GM19455 (cell line): ENCODE results near the gene RABGAP1L.
"Not testable (repeated sequence)": the region's sequence is repeated elsewhere in the genome, so short reads cannot be mapped to it uniquely, and the experiment has no call there.

Experiments used
- ATAC-seq: cut with Tn5 transposase; IDR thresholded peaks from one replicate; pipeline ENCODE4 v1.9.1; 2021; ENCODE audit not compliant: unreplicated experiment

The RABGAP1L gene

DNA sequence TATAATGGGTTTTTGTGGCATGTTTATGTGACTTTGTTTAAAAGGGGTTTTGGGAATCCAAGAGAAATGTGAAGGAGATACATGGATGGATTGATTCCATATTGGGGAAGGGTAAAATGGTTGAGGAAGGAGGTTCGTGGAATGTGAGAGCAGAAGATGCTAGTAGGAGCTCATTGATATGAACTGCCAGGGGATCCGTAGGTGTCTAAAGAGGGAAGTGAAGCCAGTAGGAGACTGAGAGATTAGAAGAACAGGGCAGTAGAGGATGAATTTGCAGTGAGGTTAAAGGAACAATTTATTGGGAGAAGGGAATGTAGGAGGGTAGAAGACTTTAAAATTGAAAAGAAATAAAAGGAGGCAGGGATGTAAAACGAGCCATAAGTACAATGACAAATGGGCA, 541.0 kb downstream of the RABGAP1L start:
- ATAC-seq = no peak

- ATAC-seq = no peak
These were observed 541.5 kb downstream of the RABGAP1L start for GRCh38 chr1:174700775-174701174.

- ATAC-seq = no peak
These were observed 542.2 kb downstream of the RABGAP1L start for GRCh38 chr1:174701565-174701964.

DNA sequence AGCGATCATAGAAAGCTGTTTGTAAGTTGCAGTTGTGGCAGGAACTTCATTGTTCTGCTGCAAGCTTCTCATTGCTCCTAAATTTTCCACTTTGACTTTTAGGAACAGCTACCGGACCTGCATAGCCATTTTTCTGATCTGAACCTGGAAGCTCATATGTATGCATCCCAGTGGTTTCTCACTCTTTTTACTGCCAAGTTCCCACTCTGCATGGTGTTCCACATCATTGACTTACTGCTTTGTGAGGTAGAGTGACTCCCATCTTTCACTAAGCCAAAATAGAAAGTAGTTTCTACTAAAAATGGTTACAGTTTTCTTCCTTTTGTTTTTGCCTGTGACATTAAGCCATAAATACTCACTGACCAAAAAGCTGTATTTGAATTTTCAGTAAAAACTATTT, 542.7 kb downstream of the RABGAP1L start:
- ATAC-seq = no peak

DNA sequence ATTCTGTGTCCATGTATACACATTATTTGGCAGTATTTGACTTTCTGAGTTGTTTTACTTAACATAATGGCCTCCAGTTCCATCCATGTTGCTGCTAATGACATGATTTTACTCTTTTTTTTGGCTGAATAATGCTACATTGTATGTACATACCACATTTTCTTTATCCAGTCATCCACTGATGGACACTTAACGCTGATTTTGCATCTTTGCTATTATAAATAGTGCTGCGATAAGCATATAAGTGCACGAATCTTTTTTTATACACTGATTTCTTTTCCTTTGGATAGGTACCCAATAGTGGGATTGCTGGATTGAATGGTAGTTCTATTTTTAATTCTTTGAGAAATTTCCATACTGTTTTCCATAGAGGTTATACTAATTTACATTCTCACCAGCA, 544.0 kb downstream of the RABGAP1L start:
- no peak for ATAC-seq

GRCh38 chr1:174704300-174704699, 545.0 kb downstream of the RABGAP1L start:
- ATAC-seq = no peak

- ATAC-seq = no peak
These were observed 551.8 kb downstream of the RABGAP1L start for GRCh38 chr1:174710868-174711845.

DNA sequence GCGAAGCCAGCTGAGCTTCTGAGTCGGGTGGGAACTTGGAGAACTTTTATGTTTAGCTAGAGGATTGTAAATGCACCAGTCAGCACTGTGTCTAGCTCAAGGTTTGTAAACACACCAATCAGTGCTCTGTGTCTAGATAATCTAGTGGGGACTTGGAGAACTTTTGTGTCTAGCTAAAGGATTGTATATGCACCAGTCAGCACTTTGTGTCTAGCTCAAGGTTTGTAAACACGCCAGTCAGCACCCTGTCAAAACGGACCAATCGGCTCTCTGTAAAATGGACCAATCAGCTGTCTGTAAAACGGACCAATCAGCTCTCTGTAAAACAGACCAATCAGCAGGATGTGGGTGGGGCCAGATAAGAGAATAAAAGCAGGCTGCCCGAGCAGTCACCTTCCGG, 552.5 kb downstream of the RABGAP1L start:
- not testable (repeated sequence) for ATAC-seq

- ATAC-seq = no peak
These were observed 553.2 kb downstream of the RABGAP1L start for GRCh38 chr1:174712541-174712940.

DNA sequence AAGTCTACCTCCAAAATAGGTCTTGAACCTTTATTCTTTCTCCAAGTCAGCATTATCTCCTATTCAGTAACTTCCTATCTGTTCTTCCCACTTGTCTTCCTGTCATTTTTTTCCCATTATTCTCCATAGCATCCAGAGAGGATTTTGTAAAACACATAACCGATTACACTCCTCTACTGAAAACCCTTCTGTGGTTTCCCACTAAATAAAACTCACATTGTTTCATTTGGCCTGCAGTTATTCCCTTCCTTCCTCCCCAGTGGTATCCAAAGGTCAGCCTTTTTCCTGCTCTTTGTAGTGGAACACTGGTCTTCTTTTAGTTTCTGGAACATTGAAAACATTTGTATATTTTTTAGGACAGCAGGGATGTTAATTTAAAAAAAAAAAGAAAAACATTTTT, 554.5 kb downstream of the RABGAP1L start:
- no peak for ATAC-seq

DNA sequence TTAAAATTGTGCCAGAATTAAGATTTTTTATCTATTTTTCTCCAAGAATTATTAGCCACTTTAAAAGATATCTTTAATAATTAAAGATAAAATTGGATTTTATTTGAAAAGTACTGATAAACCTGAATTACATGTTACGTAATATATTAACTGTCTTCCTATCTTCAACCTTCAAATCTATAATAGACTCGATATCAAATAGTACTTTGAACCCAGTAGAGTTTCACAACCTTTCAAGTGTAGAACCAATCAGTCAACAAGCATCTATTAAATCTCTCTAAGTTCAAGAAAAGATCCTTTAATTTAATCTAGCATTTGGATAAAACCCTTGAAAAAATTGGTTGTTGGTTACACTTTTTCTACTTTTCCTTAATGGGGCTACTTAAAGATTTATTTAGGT, 559.9 kb downstream of the RABGAP1L start:
- no peak for ATAC-seq

DNA sequence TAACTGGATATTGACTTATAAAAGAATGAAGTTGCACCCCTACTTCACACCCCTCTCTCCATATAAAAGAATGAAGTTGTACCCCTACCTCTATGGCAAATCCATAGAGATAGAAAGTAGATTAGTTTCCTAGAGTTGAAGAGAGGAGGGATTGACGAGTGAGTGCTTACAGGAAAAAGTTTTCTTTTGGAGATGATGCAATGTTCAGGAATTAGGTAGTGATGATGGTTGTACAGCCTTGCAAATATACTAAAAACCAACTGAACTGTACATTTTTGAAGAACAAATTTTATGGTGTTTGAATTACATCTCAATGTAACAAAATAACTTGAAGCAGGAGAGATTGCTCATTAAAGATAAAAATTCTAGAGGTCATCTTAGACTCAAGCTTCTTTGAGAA, 561.3 kb downstream of the RABGAP1L start:
- ATAC-seq = no peak

- ATAC-seq = no peak
These were observed 561.9 kb downstream of the RABGAP1L start for GRCh38 chr1:174721246-174721645.

DNA sequence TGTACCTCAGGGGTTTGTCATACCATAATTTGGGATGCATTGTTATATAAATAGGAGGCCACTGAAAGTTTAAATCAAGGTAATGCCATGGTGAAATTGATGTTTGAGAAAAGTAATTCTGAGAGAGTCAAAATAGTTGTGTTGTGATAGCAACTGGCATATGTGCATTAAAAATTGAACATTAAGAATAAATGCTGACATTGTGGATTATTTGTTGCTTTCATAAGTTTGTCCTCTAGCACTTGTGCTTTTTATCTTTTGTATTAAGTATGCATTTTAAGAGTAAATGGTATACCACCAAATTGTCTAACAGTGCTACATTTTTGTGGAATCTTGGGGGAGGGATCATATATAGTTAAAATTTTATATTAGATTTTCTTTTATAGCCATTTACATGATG, 564.5 kb downstream of the RABGAP1L start:
- ATAC-seq = no peak

DNA sequence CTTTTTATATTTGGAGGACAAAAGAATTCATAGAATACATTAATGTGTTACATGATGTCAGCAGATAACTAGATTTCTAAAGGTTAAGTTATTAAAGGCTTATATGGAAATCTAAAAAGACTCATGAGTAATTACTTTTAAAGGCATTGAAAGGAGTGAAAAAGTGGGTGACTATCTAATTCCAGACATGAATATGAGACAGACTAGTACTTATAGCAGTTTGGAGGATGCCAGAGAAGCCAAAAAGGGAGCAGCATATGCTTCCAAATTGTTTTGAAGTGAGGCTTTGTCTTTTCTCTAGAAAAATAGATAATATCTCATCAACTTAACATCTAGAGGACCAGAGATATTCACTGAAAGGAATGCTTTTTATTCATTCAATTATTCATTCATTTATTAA, 564.9 kb downstream of the RABGAP1L start:
- no peak for ATAC-seq

- ATAC-seq = no peak
These were observed 567.0 kb downstream of the RABGAP1L start for GRCh38 chr1:174726167-174726879.

DNA sequence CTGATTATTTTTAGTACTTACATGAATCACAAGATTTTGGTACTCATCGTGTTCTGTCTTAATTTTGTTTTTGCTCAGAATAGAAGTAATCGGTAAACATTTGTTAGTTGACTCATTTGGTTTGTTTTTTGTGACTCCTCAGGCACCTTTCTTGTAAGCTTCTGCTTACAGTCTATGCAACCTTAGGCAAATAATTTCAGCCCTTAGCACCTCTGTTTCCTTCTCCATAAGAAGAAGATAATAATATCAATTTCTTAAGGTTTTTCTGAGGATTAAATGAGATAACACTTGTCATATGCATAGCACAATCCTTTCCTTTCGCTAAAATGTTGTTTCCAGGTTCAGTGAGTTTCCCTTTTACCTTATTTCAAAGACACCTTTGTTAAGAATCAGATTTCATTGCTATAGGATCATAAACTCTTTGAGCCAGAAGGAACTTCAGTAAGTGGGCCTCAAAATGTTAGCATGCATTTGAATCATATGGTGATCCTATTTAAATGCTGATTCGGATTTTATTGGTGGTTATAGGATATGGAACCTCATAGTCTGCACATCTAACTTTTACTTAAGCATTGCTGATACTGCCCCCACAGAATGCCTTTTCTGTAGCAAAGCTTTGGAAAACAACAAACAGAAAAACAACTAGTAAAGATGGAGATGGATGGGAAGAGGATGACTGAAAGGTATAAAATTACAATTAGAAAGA, 567.7 kb downstream of the RABGAP1L start:
- no peak for ATAC-seq

DNA sequence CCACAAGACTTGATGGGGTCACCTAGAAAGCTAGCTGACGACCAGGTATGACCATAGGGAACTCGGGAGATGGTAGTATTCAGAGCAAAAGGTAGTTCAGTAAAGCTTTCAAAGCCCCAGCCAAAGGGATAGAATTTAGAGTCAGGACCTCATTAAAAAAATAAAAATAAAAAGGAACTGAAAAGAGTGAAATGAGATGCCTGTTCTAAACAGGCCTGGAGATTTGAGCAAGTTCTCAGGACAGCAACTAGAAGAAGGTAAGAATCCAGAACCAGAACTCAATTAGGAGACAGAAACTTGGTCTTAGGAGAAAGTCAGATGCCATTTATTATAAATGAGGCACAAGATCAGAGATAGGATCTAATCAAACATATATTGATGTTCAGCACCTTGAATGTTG, 575.0 kb downstream of the RABGAP1L start:
- ATAC-seq = no peak

- no peak for ATAC-seq
These were observed 577.5 kb downstream of the RABGAP1L start for GRCh38 chr1:174736831-174737230.

DNA sequence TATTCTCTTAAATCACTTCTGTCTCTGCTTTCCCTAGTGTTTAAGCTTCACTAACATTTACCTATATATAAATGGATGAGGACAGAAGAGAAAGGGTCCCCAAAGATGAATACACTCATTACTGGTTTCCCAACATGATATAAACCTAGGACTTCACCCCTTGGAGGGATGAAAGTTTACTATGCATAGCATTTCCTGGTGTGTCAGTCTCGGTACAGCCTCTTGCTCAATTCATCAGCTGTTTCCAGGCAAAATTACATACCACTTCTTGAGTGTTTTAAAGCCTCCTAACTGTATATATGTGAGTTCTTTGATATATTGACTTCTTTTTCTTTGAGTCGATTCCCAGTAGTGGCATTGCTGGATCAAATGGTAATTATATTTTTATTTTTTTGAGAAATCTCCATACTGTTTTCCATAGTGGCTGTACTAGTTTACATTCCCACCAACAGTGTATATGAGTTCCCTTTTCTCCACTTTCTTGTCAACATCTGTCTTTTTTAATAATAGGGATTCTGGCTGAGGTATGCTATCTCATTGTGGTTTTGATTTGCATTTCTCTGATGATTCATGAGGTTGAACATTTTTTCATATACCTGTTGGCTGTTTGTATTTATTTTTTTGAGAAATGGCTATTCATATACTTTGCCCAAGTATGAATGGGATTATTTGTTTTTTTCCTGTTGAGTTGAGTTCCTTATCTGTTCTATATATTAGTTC, 581.1 kb downstream of the RABGAP1L start:
- ATAC-seq = no peak
